ENCODE measurements around the gene UBE2Q2.

GRCh38 chr15:75861750-75862402, 18.6 kb downstream of the UBE2Q2 start:
- TF ChIP-seq CTCF (IDR thresholded peaks at IDR 0.05) (no peak), ZFX (IDR thresholded peaks at IDR 0.05; ENCODE audit: borderline replicate concordance) (no peak)

Measured in 22Rv1 (cell line).